Coronary artery (tissue), 2 donors: ENCODE data around the gene TDRKH.

Experiments used
- DNase-seq: peaks from one replicate; pipeline ENCODE4 v3.0.0-alpha.2; 2017; ENCODE audit warnings: low spot score
- H3K27ac ChIP-seq, 2 donors: fragments of 200-600 bp; sonication (generic); one replicate each; pipeline ENCODE4 v1.5.1; 2016 to 2019
- H3K4me3 ChIP-seq: fragments of 200-600 bp; sonication (generic); 2 replicates; pipeline ENCODE4 v1.5.1; 2016; ENCODE audit warnings: mild to moderate bottlenecking, moderate library complexity
- TF ChIP-seq, protein P1 (sequence below): fragments of 200-600 bp; sonication (generic); IDR thresholded peaks from one replicate; pipeline ENCODE4 v1.5.1; 2019; ENCODE audit warnings: antibody characterized with exemption

TDRKH gene

DNA sequence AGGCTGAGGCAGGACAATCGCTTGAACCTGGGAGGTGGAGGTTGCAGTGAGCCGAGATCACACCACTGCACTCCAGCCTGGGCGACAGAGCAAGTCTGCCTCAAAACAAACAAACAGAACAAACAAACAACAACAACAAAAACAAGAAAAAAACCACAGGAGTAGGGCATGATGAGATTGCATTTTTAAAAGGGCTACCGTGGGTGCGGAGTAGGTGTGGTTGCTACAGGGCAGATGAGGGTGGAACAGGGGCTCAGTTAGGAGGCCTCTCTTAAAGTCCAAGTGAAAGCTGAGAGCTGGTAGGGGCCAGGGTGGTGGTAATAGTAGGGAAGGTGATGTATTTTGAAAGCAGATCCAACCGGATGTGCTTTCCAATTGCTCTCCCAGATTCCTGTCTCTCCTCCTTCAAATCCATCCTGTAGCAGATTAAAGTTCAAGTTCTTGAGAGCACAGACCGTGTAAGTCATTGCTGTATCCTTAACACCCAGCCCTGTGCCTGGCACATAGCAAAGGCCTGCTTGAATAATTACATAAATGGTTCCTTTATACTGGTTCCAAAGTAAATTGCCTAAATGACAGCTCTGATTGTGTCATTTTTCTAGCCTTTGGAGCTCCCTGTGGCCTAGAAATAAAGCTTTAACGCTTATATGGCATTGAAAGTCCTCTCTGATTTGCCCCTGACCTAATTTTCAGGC, 19.1 kb upstream of the TDRKH start:
- Histone ChIP-seq H3K27ac (no peak overlapping the region), H3K4me3 (no peak overlapping the region)
- DNase-seq = no peak
- TF ChIP-seq, protein P1, sequence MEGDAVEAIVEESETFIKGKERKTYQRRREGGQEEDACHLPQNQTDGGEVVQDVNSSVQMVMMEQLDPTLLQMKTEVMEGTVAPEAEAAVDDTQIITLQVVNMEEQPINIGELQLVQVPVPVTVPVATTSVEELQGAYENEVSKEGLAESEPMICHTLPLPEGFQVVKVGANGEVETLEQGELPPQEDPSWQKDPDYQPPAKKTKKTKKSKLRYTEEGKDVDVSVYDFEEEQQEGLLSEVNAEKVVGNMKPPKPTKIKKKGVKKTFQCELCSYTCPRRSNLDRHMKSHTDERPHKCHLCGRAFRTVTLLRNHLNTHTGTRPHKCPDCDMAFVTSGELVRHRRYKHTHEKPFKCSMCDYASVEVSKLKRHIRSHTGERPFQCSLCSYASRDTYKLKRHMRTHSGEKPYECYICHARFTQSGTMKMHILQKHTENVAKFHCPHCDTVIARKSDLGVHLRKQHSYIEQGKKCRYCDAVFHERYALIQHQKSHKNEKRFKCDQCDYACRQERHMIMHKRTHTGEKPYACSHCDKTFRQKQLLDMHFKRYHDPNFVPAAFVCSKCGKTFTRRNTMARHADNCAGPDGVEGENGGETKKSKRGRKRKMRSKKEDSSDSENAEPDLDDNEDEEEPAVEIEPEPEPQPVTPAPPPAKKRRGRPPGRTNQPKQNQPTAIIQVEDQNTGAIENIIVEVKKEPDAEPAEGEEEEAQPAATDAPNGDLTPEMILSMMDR = no peak

DNA sequence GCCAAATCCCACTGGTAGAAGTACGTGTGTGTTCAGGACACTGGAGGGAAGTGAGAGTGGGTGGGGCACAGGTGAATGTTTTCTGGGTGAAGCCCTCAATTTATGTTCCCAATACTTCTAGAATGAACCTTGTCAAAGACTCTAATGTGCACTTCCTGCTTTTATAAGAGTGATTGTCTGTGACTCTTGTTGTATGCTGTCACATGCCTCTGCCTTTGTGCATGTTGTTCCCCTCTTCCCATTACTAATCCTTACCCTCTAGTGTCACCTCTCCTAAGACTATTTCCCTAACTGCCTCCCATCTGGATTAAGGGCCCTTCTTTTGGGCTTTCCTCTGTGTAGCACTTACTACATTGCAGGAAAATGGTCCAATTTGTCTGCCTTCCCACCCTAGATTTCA, 17.5 kb upstream of the TDRKH start:
- TF ChIP-seq, protein P1 = no peak
- Histone ChIP-seq H3K27ac (no peak overlapping the region), H3K4me3 (no peak overlapping the region)
- DNase-seq = no peak

DNA sequence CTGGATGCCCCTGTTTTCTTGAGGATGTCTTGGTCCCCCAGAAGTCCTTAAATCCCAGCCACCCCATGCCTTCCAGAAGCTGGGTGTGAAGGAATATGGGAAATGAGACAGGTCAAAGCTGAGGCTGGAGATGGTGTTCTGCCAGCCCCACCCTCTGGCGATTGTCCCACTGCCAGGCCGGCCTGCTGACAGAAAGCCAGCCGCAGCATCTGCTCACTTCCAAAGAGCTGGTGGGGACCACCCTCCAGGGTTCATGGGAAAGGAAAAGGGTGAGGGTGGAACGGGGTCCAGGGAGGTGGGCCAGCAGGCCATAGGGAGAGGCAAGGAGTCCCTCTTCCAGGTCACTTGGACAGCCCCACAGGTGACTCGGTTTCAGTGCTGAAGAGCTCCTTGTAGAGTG, 16.8 kb upstream of the TDRKH start:
- no peak overlapping the region for H3K27ac ChIP-seq
- DNase-seq = no peak
- no peak overlapping the region for H3K4me3 ChIP-seq
- TF ChIP-seq, protein P1 = no peak

DNA sequence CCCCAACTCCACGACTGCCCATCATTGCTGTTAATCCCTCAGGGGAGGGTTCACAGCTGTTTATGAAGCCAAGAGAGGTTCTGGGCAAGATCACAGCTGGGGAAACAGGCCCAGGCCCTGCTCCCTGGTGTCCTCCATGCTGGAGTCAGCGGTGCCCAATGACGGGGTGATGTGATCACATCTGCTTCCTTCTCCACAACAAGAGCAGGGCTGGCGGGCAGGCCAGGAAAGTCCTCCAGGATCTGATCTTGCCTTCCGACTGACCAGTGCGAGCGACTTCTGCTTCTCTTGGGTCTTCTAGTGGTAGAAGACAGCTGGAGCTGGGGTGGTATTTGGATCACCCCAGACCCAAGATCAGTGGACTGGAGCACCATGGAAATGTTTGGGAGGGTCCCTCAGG, 15.9 kb upstream of the TDRKH start:
- H3K27ac ChIP-seq = no peak overlapping the region
- no peak overlapping the region for H3K4me3 ChIP-seq
- TF ChIP-seq, protein P1 = no peak
- DNase-seq = peak; percentile 64

DNA sequence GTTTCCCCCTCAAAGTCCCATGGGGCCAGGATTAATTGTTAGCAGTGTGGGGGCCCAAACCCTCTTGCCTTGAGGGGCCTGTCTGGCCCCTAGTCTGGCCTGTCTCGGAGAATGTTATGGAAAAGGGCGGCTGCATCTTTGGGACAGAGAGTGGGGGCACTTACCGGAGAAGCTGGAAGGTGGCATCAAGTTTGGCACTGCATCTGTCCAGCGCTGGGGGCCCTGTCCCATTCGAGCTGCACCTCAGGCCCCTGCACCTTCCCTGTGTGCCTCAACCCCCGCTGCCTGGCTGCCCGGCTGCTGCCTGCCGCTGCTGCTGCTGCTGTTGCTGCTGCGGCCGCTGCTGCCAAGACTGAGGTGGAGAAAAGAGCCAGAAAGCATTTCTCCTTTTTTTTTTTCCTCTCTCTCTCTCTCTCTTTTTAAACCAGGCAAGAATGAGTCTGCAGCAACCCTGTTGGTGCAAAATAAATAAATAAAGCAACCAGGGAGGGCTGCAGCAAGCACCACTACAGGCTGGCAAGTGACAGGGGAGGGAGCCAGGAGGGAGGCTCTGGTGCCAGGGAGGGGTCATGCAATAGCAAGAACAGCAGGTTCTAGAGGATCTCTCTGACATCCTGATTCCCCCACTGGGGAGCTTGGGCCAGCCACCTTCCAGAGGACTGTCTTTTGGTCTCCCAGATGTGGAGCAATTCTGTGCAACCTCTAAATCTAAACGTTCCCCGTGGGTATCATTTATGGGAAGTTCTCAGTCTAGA, 14.9 kb upstream of the TDRKH start, which contains the start of gene LINGO4:
LINGO4 (minus strand) TSS at position 354 of the 755 bp plus-strand sequence. CDS start 2,715 bp downstream, outside the sequence.
- Histone ChIP-seq H3K4me3 (no peak within 1 kb of the TSS), H3K27ac (no peak within 1 kb of the TSS)
- DNase-seq = peak; percentile 62
- TF ChIP-seq, protein P1 = no peak

DNA sequence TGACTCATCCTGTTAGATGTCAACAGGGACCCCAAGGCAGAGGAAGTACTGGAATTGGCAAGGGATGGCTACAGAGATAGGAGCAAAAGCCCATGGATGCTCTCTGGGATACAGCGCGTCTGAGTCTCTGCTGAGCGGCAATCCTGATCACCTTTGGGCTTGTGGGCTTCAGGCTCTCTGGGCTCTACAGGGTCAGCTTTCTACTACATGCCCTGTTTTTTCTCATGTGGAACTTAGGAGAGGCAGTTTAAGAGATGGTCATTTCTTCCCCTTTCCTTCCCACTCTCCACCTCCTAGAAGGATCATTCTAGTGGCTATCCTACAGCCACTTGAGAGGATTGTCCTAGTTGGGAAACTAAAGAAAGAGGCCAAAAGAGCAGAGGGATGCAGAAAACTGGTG, 13.6 kb upstream of the TDRKH start:
- TF ChIP-seq, protein P1 = no peak
- Histone ChIP-seq H3K4me3 (no peak overlapping the region), H3K27ac (no peak overlapping the region)
- DNase-seq = no peak

DNA sequence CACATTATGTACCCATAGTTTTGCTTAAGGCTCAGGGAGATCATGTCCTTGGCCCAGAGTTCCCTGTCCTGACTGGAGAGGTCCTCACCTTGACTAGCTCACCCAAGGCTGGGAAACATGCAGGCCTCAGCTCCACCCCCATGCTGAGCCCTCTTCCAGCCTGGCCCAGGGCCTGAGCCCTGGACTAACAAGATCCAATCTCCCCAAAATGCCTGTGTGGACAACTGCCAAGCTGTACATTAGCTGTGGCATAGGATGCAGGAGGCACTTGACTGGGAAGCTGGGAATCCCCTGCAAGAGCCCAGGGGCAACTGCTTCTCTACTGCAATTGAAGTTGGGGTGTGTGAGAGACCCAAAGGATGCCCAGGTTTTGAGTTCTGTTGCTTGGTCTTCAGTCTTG, 12.9 kb upstream of the TDRKH start:
- TF ChIP-seq, protein P1 = no peak
- H3K27ac ChIP-seq = no peak overlapping the region

More for the DNA sequence above, 12.9 kb upstream of the TDRKH start:
- no peak overlapping the region for H3K4me3 ChIP-seq
- peak; percentile 38 for DNase-seq
